HepG2 (cell line): ENCODE measurements around the gene GJC2. TPM values are rescaled to one million over a fixed set of nuclear protein-coding genes. Genes with fewer than 3 reads are reported as not detected.
A peak's percentile ranks its signal among the peaks of the same experiment; 100 is the strongest.

Experiments
- ATF2 ChIP-seq: sonication (generic); formaldehyde crosslinking; IDR thresholded peaks from 2 replicates; pipeline ENCODE4 v1.4.0; 2020; ENCODE audit warnings: missing genetic modification reagents
- EEA1 ChIP-seq: sonication (generic); formaldehyde crosslinking; IDR thresholded peaks from 2 replicates; pipeline ENCODE4 v1.5.1; 2020; ENCODE audit warnings: mild to moderate bottlenecking, missing genetic modification reagents, borderline replicate concordance
- GABPA ChIP-seq, 2 experiments: IDR thresholded peaks; 2 replicates each; pipeline ENCODE4 v1.6.1; 2011 to 2016; ENCODE audit warnings: low read depth in 2 of 2, low read length in 1 of 2, missing biosample characterization in 1 of 2, missing genetic modification characterization in 1 of 2
- NFKB2 ChIP-seq: sonication (generic); formaldehyde crosslinking; IDR thresholded peaks from 2 replicates; pipeline ENCODE4 v1.4.0; 2020; ENCODE audit warnings: missing genetic modification reagents, borderline replicate concordance
- RFX5 ChIP-seq: IDR thresholded peaks from 2 replicates; pipeline ENCODE4 v1.6.1; 2011; ENCODE audit warnings: low read depth, low read length, improper control_type of control experiment
- TBX3 ChIP-seq: fragments of 450-650 bp; IDR thresholded peaks from 2 replicates; pipeline ENCODE4 v1.6.1; 2017; ENCODE audit warnings: antibody characterized with exemption, mild to moderate bottlenecking, inconsistent platforms, borderline replicate concordance
- ZKSCAN8 ChIP-seq: IDR thresholded peaks from 2 replicates; pipeline ENCODE4 v1.6.1; 2016; ENCODE audit warnings: borderline replicate concordance, missing genetic modification reagents, missing compliant biosample characterization
- ZNF331 ChIP-seq: sonication (generic); formaldehyde crosslinking; IDR thresholded peaks from 2 replicates; pipeline ENCODE4 v1.4.0; 2020; ENCODE audit warnings: missing genetic modification reagents
- ZNF775 ChIP-seq: sonication (generic); formaldehyde crosslinking; IDR thresholded peaks from 2 replicates; pipeline ENCODE4 v1.4.0; 2020; ENCODE audit warnings: missing genetic modification reagents, mild to moderate bottlenecking, moderate library complexity, borderline replicate concordance
- ZNF841 ChIP-seq: sonication (generic); formaldehyde crosslinking; IDR thresholded peaks from 2 replicates; pipeline ENCODE4 v1.8.1; 2023; ENCODE audit warnings: missing genetic modification reagents, borderline replicate concordance
- polyA plus RNA-seq, 8 experiments: library from polyadenylated mRNA; depleted of rRNA in 3 of 8; stranded (reverse) in 7 of 8; unstranded in 1 of 8; fragments of >200 nt; fragmentation: Illumina TruSeq in 4 of 8; extraction: Trizol in 4 of 8; gene quantifications; 2 replicates each; pipeline versions ENCODE4 v1.2.1 to v1.2.3, GENCODE V29; 2011 to 2016; ENCODE audit warnings: low read depth in 4 of 8, missing spikeins in 1 of 8, mixed read lengths in 1 of 8; ENCODE audit not compliant: insufficient read depth in 1 of 8
- total RNA-seq, 5 experiments: library from RNA; depleted of rRNA; stranded (reverse); fragments of >200 nt; fragmentation: Illumina TruSeq; extraction: Trizol; gene quantifications; 2 replicates each; pipeline ENCODE4 v1.2.3, GENCODE V29; 2016; ENCODE audit warnings: low read depth in 1 of 5
- TF ChIP-seq, protein P1 (sequence below): sonication (generic); formaldehyde crosslinking; IDR thresholded peaks from 2 replicates; pipeline ENCODE4 v1.8.0; 2022; ENCODE audit warnings: mild to moderate bottlenecking, missing genetic modification reagents; ENCODE audit not compliant: insufficient replicate concordance
- TF ChIP-seq, protein P2 (sequence below): IDR thresholded peaks from 2 replicates; pipeline ENCODE4 v1.6.1; 2016; ENCODE audit warnings: missing genetic modification reagents, missing compliant biosample characterization
- TF ChIP-seq, protein P3 (sequence below), 2 experiments: fragments of 450-650 bp in 1 of 2; sonication (generic) in 1 of 2; formaldehyde crosslinking in 1 of 2; IDR thresholded peaks; 2 replicates each; pipeline versions ENCODE4 v1.6.1 to v1.8.0; 2016 to 2022; ENCODE audit warnings: antibody characterized with exemption in 1 of 2, mild to moderate bottlenecking in 1 of 2, missing genetic modification reagents in 1 of 2

Gene GJC2
- total and polyA plus RNA-seq, 2 of the 13 experiments (the other 11 are each of a cell fraction or from before 2014, with no cell fraction given): 1.6 to 3.8 TPM

DNA sequence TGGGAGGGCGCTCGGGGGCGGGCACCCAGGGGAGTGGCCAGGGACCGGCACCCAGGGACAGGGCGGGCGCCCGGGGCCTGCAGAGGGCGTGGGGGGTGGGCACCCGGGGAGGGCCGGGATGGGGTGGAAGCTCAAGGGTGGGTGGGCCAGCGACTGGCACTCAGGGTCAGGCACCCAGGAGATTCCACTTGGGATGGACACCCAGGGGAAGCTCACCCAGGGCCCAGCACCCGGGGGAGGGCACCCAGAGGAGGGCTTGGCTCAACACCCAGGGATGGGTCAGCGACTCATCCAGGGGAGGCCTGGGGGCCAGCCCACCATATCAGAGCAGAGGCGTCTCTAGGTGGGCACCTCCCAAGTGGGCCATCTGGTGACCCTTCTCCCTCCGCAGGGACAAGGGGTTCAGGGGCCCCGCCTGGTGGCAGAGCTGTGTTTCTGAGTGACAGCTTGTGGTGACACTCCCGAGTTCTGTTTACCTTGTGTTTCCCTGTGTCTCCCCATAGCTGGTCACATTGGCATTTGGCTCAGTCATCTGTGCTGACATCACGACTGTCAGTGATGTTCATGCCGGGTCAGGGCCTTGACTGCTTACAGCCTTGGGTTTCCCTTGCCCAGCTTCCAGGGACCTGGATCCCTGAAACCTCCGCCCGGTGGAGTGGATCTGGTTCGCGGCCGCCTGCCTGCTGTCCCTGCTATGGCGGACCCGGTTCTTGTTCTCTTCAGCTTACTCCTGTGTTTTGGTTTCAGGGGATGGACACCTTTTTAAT lies 16.6 kb downstream of the GJC2 start (continued):
- peak; percentile 54; the same call in 1 of the 2 replicates for TF ChIP-seq TBX3
- TF ChIP-seq, protein P1, sequence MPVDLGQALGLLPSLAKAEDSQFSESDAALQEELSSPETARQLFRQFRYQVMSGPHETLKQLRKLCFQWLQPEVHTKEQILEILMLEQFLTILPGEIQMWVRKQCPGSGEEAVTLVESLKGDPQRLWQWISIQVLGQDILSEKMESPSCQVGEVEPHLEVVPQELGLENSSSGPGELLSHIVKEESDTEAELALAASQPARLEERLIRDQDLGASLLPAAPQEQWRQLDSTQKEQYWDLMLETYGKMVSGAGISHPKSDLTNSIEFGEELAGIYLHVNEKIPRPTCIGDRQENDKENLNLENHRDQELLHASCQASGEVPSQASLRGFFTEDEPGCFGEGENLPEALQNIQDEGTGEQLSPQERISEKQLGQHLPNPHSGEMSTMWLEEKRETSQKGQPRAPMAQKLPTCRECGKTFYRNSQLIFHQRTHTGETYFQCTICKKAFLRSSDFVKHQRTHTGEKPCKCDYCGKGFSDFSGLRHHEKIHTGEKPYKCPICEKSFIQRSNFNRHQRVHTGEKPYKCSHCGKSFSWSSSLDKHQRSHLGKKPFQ (CRISPR knock-in tag): no peak
- no peak; the same call in 1 of the 2 replicates for TF ChIP-seq ZNF841 (CRISPR knock-in tag)
- no peak for TF ChIP-seq RFX5
- TF ChIP-seq, protein P2, sequence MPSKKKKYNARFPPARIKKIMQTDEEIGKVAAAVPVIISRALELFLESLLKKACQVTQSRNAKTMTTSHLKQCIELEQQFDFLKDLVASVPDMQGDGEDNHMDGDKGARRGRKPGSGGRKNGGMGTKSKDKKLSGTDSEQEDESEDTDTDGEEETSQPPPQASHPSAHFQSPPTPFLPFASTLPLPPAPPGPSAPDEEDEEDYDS (CRISPR knock-in tag): no peak
- TF ChIP-seq, protein P3, sequence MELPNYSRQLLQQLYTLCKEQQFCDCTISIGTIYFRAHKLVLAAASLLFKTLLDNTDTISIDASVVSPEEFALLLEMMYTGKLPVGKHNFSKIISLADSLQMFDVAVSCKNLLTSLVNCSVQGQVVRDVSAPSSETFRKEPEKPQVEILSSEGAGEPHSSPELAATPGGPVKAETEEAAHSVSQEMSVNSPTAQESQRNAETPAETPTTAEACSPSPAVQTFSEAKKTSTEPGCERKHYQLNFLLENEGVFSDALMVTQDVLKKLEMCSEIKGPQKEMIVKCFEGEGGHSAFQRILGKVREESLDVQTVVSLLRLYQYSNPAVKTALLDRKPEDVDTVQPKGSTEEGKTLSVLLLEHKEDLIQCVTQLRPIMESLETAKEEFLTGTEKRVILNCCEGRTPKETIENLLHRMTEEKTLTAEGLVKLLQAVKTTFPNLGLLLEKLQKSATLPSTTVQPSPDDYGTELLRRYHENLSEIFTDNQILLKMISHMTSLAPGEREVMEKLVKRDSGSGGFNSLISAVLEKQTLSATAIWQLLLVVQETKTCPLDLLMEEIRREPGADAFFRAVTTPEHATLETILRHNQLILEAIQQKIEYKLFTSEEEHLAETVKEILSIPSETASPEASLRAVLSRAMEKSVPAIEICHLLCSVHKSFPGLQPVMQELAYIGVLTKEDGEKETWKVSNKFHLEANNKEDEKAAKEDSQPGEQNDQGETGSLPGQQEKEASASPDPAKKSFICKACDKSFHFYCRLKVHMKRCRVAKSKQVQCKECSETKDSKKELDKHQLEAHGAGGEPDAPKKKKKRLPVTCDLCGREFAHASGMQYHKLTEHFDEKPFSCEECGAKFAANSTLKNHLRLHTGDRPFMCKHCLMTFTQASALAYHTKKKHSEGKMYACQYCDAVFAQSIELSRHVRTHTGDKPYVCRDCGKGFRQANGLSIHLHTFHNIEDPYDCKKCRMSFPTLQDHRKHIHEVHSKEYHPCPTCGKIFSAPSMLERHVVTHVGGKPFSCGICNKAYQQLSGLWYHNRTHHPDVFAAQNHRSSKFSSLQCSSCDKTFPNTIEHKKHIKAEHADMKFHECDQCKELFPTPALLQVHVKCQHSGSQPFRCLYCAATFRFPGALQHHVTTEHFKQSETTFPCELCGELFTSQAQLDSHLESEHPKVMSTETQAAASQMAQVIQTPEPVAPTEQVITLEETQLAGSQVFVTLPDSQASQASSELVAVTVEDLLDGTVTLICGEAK (IDR thresholded peaks at IDR 0.05): no peak
- TF ChIP-seq, protein P3 (CRISPR knock-in tag; IDR thresholded peaks at IDR 0.05): peak; percentile 29; the same call in 1 of the 2 replicates
- 0 out of 2 replicates have a peak, but pooled peaks have one; percentile 20 for TF ChIP-seq NFKB2 (CRISPR knock-in tag)
- no peak for TF ChIP-seq ATF2 (CRISPR knock-in tag)
- TF ChIP-seq ZKSCAN8: no peak
- no peak for TF ChIP-seq EEA1 (CRISPR knock-in tag)
- TF ChIP-seq ZNF331: no peak
- TF ChIP-seq ZNF775 (CRISPR knock-in tag): no peak
- TF ChIP-seq GABPA (IDR thresholded peaks at IDR 0.05; ENCODE audit: low read depth, low read length): no peak
- TF ChIP-seq GABPA (CRISPR knock-in tag; IDR thresholded peaks at IDR 0.05; ENCODE audit: low read depth): 0 out of 2 replicates have a peak, but pooled peaks have one; percentile 11
